Astrocyte (in vitro differentiated cells and primary cell): ENCODE data around the gene CNTNAP5.

Source experiments
- CTCF ChIP-seq: IDR thresholded peaks from 2 replicates; pipeline ENCODE4 v1.5.1; 2011; ENCODE audit warnings: low read depth, mild to moderate bottlenecking, inconsistent platforms, low read length, moderate library complexity; ENCODE audit not compliant: insufficient read depth
- EZH2 ChIP-seq: IDR thresholded peaks from 2 replicates; pipeline ENCODE4 v1.6.1; 2012; ENCODE audit warnings: mild to moderate bottlenecking, low read length, inconsistent platforms; ENCODE audit not compliant: insufficient read depth

- TF ChIP-seq CTCF (no peak), EZH2 (no peak)
These were observed 780.0 kb downstream of the CNTNAP5 start for GRCh38 chr2:124805060-124805459.
